WTC11 (cell line): ENCODE data around the gene TFEB.

Experiments
- CTCF ChIP-seq: fragments of 200-600 bp; IDR thresholded peaks from 2 replicates; pipeline ENCODE4 v1.8.0; 2022; ENCODE audit warnings: antibody characterized with exemption
- ZNF423 ChIP-seq: fragments of 250-450 bp; sonication (Bioruptor Pico); IDR thresholded peaks from 2 replicates; pipeline ENCODE4 v2.1.2; 2022; ENCODE audit warnings: mild to moderate bottlenecking, moderate library complexity

- TF ChIP-seq CTCF, result no peak
- no peak for TF ChIP-seq ZNF423 (CRISPR knock-in tag)
Observed at GRCh38 chr6:41688256-41688965, 47.0 kb downstream of the TFEB start.
